ENCODE measurements around the gene CCDC169. TPM values are rescaled to one million over a fixed set of nuclear protein-coding genes. Genes with fewer than 3 reads are reported as not detected.

CCDC169 gene
- total RNA-seq, 2 donors from 2014 or later: 0.70 to 1.4 TPM

DNA sequence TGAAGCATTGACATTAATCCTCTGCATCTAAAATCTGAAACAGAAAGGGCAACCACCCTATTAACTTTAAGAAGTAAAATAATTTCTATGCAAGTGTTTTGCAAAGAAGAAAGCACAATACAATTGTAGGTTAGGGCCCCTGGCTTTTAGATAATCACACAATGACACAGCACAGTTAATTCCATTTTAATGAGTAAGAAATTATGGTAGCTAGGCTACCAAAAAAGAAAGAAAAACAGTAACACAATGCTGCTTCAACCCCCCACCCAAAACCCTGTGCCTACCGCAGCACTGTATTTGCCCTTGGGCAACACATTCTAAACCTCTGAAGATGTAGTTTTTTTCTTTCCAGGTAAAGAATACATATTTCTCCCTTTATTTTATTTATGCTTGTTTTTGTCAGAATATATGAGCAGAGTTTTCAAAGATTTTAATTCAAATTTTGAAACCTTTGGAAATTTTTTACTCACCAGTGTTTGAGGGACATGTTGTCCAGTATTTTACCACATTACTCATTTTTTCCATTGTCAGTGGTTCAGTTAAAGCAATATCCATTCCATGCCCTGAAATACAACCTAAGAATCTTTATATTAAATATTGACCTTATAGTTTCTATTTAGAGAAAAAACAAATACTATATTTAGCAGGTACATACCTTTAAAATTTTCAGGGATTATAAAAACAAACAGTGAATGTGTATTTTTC lies 104.3 kb downstream of the CCDC169 start:
- no peaks in the 10 kb centered on the region for H3K4me1 Mint-ChIP-seq (ENCODE audit: low read depth)
- peaks cover 0 to 4% of the 10 kb centered on the region in 2 donors for H3K9me3 Mint-ChIP-seq
- H3K4me3 Mint-ChIP-seq: no peak overlapping the region

DNA sequence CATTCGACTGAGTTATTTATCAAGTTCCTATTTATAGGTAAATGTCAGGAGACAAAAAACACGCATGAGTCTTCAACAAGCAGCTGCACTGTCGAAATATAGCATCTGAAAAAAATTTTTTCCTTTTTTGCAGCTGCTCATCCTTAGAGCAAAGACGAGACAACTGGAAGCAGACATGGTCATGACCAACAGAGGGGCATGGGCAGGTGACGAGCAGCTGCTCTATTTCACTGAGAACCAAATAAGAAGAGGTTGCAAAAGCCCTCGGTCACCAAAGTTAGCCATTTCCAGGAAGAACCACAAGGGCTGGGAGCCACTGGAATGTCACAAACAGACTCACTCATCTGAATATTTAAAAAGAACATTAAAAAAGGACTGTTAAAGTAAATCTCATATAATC lies 105.4 kb downstream of the CCDC169 start:
- Mint-ChIP-seq H3K9me3 (peaks cover 0 to 4% of the 10 kb centered on the region in 2 donors), H3K4me3 (no peak overlapping the region), H3K36me3 (ENCODE audit: insufficient read depth in 2 of 2) (no peaks in the 10 kb centered on the region), H3K27ac (no peak overlapping the region), H3K4me1 (ENCODE audit: low read depth) (no peaks in the 10 kb centered on the region), H3K27me3 (ENCODE audit: low read depth) (no peaks in the 10 kb centered on the region)
- no peak for DNase-seq
- ATAC-seq (replicated peaks in 1 of 2): no peak

More for the DNA sequence above, 104.3 kb downstream of the CCDC169 start:
- H3K36me3 Mint-ChIP-seq (ENCODE audit: insufficient read depth in 2 of 2): no peaks in the 10 kb centered on the region
- H3K27ac Mint-ChIP-seq: no peak overlapping the region
- H3K27me3 Mint-ChIP-seq (ENCODE audit: low read depth): no peaks in the 10 kb centered on the region
- ATAC-seq (replicated peaks in 1 of 2) (no peak), DNase-seq (no peak)

DNA sequence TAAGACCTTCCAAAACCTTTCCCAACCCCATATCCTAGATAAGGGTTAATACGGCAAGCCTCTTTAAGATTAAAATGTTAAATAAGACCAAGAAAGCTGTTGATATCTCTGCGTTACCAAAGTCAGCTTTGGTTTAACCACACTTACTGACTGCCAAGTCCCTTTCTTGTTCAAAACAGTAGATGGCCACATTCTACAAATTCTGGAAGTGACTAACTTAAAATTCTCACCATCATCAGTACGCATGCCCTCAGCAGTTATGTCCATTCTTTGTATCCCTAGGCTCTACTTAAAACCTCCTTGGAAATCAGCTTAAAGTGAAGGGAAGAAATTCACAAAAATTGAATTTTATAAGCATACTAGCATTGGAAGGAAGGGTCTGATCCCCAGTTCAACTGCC lies 106.8 kb downstream of the CCDC169 start:
- Mint-ChIP-seq H3K27me3 (ENCODE audit: low read depth) (no peaks in the 10 kb centered on the region), H3K9me3 (peaks cover 2 to 5% of the 10 kb centered on the region in 2 donors), H3K36me3 (ENCODE audit: insufficient read depth in 2 of 2) (no peaks in the 10 kb centered on the region), H3K27ac (no peak overlapping the region), H3K4me3 (no peak overlapping the region), H3K4me1 (ENCODE audit: low read depth) (no peaks in the 10 kb centered on the region)
- ATAC-seq (replicated peaks in 1 of 2) (no peak), DNase-seq (no peak)

DNA sequence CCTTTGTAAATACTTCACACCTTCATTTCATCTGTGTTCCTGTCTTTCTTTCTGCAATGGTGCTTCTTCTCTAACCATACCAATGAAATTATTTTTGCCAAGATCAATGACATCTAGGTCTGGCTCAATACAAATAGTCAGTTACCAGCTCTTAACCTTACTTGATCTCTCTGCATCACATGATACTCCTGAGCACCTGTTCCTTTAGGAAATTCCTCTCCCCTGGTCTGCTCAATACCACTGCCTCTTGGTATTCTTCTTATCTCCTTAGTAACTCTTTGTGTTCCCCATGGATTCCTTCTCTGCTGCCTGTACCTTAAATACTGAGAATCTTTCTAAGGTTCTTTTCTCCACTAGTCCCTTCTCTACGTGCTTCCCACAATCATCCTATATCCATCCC lies 109.2 kb downstream of the CCDC169 start:
- Mint-ChIP-seq H3K4me3 (no peak overlapping the region), H3K27me3 (ENCODE audit: low read depth) (no peaks in the 10 kb centered on the region), H3K9me3 (peaks cover 2 to 5% of the 10 kb centered on the region in 2 donors), H3K4me1 (ENCODE audit: low read depth) (no peaks in the 10 kb centered on the region), H3K27ac (no peak overlapping the region), H3K36me3 (ENCODE audit: insufficient read depth in 2 of 2) (no peaks in the 10 kb centered on the region)
- DNase-seq (no peak), ATAC-seq (replicated peaks in 1 of 2) (no peak)

GRCh38 chr13:36183901-36184300 lies 113.7 kb downstream of the CCDC169 start:
- no peaks in the 10 kb centered on the region for H3K27me3 Mint-ChIP-seq (ENCODE audit: low read depth)
- no peak for ATAC-seq (replicated peaks in 1 of 2)
- no peaks in the 10 kb centered on the region for H3K36me3 Mint-ChIP-seq (ENCODE audit: insufficient read depth in 2 of 2)
- peaks cover 2 to 4% of the 10 kb centered on the region in 2 donors for H3K9me3 Mint-ChIP-seq
- H3K4me1 Mint-ChIP-seq (ENCODE audit: low read depth): no peaks in the 10 kb centered on the region
- no peak for DNase-seq
- H3K27ac Mint-ChIP-seq: no peak overlapping the region
- no peak overlapping the region for H3K4me3 Mint-ChIP-seq

Other genes with a start within 250 kb of the CCDC169 start
- gene DCLK1, start 166.4 kb downstream of the CCDC169 start, total RNA-seq: not detected
- not detected for gene SOHLH2, start 83.3 kb downstream of the CCDC169 start, total RNA-seq
- gene SPART, start 48.6 kb upstream of the CCDC169 start, total RNA-seq: 10 to 100 TPM; 12.2 to 23.4 TPM
- 1 to 10 TPM in 1 of 2 donors, under 1 TPM in 1; 0.19 to 1.8 TPM for gene CCNA1, start 134.7 kb upstream of the CCDC169 start, total RNA-seq

All from activated T-cell treated with anti-CD3 and anti-CD28 coated beads, Interleukin-2, amount 50 U/mL, for 72 hours (primary cell).